ENCODE measurements around the gene RANBP3.

Gene RANBP3

DNA sequence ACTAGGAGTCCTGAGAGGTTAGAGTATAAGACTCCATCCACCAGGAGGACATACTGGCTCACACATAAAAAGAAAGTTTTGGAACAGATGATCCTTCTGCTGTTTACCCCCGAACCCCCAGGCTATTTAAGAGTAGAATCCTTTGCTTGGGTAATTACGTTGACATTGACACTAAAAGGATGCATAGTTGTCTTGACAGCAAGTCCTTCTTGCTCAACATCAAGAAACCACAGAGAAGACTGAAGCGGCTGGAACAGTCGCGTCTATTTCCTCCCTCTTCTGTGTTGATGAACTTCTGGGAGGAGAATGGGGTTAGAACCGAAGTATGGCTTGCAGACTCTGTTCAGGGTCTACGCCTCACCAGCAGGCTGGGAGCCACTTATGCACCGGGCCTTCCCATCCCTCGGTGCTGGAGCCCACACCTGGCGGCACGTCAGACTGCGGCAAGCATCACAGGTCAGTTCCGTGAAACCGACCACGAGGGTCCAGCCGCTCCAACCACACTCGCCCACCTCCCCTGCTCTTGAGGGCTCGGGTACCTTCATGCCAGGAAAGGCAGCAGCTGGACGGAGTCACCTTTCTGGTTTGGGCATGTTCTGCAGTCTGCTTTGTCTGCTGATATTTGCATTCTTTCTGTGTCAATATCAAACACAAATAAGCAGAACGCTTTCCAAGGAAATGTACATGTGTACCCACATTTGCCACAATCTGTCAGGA, 42.4 kb upstream of the RANBP3 start:
- no peak overlapping the region for H3K4me3 ChIP-seq (ENCODE audit: low read depth, low read length)
- H3K4me1 ChIP-seq (ENCODE audit: control insufficient read depth, insufficient read depth, low read length, unreplicated experiment): peaks cover 13% of the 10 kb centered on the region
- H2AFZ ChIP-seq (ENCODE audit: low read length, unreplicated experiment): no peak overlapping the region
- H3K79me2 ChIP-seq (ENCODE audit: control insufficient read depth, insufficient read depth, low read length, unreplicated experiment): no peaks in the 10 kb centered on the region
- no peaks in the 10 kb centered on the region for H3K27me3 ChIP-seq (ENCODE audit: insufficient read depth, low read length)
- no peaks in the 10 kb centered on the region for H3K36me3 ChIP-seq (ENCODE audit: insufficient read depth, low read length)
- no peak overlapping the region for H3K27ac ChIP-seq (ENCODE audit: low read depth, low read length)

DNA sequence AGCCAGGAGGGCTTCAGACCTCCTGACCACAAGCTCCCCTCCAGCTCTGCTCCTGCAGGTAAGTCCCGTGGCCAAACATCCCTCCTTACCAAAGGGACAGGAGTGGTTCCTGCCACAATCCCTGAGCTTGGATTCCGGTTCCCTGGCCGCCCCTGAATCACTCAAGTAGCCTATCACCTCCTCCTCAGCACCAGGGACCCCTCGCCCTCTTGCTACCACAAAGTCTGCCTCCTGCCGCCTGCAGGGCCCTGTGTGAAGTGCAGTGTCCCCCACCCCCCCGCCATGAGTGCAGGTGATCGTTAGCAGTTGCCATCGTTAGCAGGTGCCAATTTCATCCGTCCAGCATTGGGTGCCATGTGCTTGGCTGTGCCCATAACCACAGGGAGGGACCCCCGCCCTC, 40.8 kb upstream of the RANBP3 start:
- Histone ChIP-seq H2AFZ (ENCODE audit: low read length, unreplicated experiment) (no peak overlapping the region), H3K36me3 (ENCODE audit: insufficient read depth, low read length) (no peaks in the 10 kb centered on the region), H3K27me3 (ENCODE audit: insufficient read depth, low read length) (no peaks in the 10 kb centered on the region), H3K4me1 (ENCODE audit: control insufficient read depth, insufficient read depth, low read length, unreplicated experiment) (peaks cover 13% of the 10 kb centered on the region), H3K79me2 (ENCODE audit: control insufficient read depth, insufficient read depth, low read length, unreplicated experiment) (no peaks in the 10 kb centered on the region), H3K4me3 (ENCODE audit: low read depth, low read length) (no peak overlapping the region), H3K27ac (ENCODE audit: low read depth, low read length) (no peak overlapping the region)

DNA sequence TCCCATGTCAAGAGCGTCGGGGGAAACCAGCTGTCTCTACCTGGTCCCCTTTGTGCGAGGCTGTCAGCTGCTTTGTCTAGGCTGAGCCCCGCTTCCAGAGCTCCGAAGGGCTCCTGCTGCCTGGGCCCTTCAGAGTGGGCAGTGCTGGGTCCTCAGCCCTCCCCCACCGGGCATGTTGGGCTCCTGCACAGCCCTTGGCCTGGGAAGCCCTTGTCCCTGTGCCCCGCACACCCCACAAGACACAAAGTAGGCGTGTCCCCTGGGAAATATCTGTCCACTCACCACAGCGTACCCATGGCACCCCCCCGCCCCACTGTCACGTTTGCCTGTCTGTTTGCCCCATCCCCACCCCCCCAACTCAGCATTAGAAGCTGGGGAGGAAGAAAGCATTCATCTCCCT, 39.6 kb upstream of the RANBP3 start:
- no peaks in the 10 kb centered on the region for H3K79me2 ChIP-seq (ENCODE audit: control insufficient read depth, insufficient read depth, low read length, unreplicated experiment)
- peaks cover 2% of the 10 kb centered on the region for H3K4me1 ChIP-seq (ENCODE audit: control insufficient read depth, insufficient read depth, low read length, unreplicated experiment)

DNA sequence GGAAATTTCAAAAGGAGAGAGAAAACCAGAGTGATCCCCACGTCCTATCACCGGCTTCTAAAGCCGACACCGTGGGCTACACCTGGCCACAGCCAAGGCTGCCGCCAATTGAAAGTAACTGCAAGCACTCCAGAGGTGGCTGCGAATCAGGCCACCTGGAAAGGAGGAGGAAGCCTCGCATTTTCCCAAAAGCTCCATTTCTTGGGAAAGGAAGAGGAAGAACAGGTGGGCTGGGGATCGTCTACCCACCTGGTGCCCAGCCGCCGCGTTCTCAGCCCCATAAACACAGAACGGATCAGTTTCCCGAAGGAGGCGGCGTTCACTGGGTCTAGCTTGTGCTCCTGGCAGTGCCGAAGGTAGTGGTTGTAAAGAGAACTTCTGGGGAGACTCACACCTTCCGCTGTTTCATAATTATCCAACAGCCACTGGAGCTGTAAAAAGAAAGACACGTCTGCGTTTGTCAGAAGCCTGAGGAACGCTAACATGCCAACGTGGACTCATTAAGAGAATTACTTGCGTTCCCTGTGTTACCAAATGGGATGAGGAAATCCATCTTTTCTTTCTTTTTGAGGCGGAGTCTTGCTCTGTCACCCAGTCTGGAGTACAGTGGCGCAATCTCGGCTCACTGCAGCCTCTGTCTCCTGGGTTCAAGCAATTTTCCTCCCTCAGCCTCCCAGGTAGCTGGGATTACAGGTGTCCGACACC, 38.1 kb upstream of the RANBP3 start:
- Histone ChIP-seq H3K4me1 (ENCODE audit: control insufficient read depth, insufficient read depth, low read length, unreplicated experiment) (no peaks in the 10 kb centered on the region), H2AFZ (ENCODE audit: low read length, unreplicated experiment) (no peak overlapping the region), H3K27ac (ENCODE audit: low read depth, low read length) (no peak overlapping the region), H3K36me3 (ENCODE audit: insufficient read depth, low read length) (no peaks in the 10 kb centered on the region), H3K79me2 (ENCODE audit: control insufficient read depth, insufficient read depth, low read length, unreplicated experiment) (no peaks in the 10 kb centered on the region), H3K27me3 (ENCODE audit: insufficient read depth, low read length) (no peaks in the 10 kb centered on the region), H3K4me3 (ENCODE audit: low read depth, low read length) (no peak overlapping the region)

More for the DNA sequence above, 39.6 kb upstream of the RANBP3 start:
- no peak overlapping the region for H3K4me3 ChIP-seq (ENCODE audit: low read depth, low read length)
- no peaks in the 10 kb centered on the region for H3K36me3 ChIP-seq (ENCODE audit: insufficient read depth, low read length)
- no peaks in the 10 kb centered on the region for H3K27me3 ChIP-seq (ENCODE audit: insufficient read depth, low read length)
- H2AFZ ChIP-seq (ENCODE audit: low read length, unreplicated experiment): no peak overlapping the region
- no peak overlapping the region for H3K27ac ChIP-seq (ENCODE audit: low read depth, low read length)

DNA sequence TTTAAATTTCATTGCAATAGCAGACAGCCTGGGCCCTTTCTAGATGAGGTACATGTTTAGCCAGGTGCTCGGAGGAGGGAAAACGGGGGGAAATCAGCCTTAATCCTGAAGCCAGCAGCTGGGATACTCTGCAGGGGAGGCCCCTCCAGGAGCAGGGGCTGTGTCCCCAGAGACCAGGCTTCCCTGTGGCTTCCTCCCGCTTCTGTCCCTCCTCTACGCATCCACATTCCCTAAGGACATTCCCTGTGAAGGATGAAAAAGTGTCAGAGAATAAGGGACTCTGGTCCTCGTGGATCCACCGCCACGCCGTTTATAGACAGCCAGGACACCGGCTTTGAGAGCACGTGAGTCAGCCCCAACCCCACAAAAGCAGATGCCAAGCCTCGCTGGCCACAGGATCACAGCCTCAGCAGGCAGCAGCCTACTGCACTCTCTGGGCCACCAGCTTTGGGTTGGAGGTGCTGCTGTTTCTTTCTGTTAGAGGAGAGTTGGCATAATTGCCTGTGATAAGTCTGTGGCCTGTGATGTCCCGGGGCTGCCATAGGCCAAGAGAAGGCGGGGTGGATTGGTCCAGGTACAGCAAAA, 36.7 kb upstream of the RANBP3 start:
- H3K36me3 ChIP-seq (ENCODE audit: insufficient read depth, low read length): no peaks in the 10 kb centered on the region
- H3K4me1 ChIP-seq (ENCODE audit: control insufficient read depth, insufficient read depth, low read length, unreplicated experiment): no peaks in the 10 kb centered on the region
- H3K4me3 ChIP-seq (ENCODE audit: low read depth, low read length): no peak overlapping the region
- H2AFZ ChIP-seq (ENCODE audit: low read length, unreplicated experiment): no peak overlapping the region
- no peaks in the 10 kb centered on the region for H3K79me2 ChIP-seq (ENCODE audit: control insufficient read depth, insufficient read depth, low read length, unreplicated experiment)
- H3K27ac ChIP-seq (ENCODE audit: low read depth, low read length): no peak overlapping the region
- no peaks in the 10 kb centered on the region for H3K27me3 ChIP-seq (ENCODE audit: insufficient read depth, low read length)

DNA sequence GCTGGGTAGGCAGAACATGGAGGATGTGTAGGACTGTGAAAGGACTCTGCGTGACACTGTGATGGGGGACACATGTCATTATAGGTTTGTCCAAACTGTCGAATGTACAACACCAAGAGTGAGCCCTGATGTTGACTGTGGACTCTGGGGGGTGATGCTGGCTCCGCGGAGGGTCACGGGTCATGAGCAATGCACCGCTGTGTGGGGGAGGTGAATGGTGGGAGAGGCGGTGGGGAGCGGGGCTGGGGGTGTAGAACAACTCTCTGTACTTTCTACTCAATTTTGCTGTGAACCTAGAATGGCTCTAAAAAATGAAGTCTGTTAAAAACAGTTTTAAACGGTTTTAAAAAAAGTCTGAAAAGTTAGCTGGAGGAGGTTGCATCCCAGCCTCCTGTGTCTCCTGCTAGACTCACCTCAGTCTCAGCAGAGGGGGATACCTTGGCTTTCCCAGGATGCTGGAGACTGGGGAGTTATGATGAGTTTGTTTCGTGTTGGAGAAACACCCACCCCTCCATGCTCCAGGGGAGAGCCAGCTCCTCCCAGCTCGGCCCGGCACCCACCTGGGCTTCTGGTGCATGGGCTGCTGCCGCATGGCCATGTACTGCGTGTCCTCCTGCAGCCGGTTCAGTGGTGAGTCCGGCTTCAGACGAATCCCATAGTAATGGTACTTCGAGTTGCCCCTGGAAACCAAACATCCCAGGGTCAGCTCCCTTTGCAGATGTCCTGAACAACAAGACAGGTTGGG, 34.7 kb upstream of the RANBP3 start:
- H3K36me3 ChIP-seq (ENCODE audit: insufficient read depth, low read length): no peaks in the 10 kb centered on the region
- H3K4me1 ChIP-seq (ENCODE audit: control insufficient read depth, insufficient read depth, low read length, unreplicated experiment): no peaks in the 10 kb centered on the region
- H3K27me3 ChIP-seq (ENCODE audit: insufficient read depth, low read length): no peaks in the 10 kb centered on the region
- no peak overlapping the region for H2AFZ ChIP-seq (ENCODE audit: low read length, unreplicated experiment)
- no peaks in the 10 kb centered on the region for H3K79me2 ChIP-seq (ENCODE audit: control insufficient read depth, insufficient read depth, low read length, unreplicated experiment)
- no peak overlapping the region for H3K27ac ChIP-seq (ENCODE audit: low read depth, low read length)
- no peak overlapping the region for H3K4me3 ChIP-seq (ENCODE audit: low read depth, low read length)

DNA sequence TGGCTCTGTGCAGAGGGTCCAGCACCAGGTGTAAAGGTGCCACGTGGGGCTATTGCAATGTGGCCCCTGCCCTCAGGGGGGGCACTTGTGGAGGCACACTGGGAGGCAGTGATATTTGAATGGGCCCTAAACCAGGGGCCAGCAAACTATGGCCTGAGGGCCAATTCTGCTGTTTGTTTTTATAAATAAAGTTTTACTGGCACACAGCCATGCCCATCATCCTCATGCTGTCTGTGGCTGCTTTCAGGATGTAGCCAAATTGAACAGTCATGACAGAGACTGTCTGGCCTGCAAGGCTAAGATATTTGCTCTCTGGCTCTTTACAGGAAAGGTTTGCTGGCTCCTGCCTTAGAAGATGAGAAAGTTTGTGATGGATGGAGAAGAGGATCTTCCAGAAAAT, 33.9 kb upstream of the RANBP3 start:
- H3K79me2 ChIP-seq (ENCODE audit: control insufficient read depth, insufficient read depth, low read length, unreplicated experiment): no peaks in the 10 kb centered on the region
- H3K27me3 ChIP-seq (ENCODE audit: insufficient read depth, low read length): no peaks in the 10 kb centered on the region
- no peak overlapping the region for H3K4me3 ChIP-seq (ENCODE audit: low read depth, low read length)
- no peaks in the 10 kb centered on the region for H3K36me3 ChIP-seq (ENCODE audit: insufficient read depth, low read length)
- no peak overlapping the region for H2AFZ ChIP-seq (ENCODE audit: low read length, unreplicated experiment)
- H3K27ac ChIP-seq (ENCODE audit: low read depth, low read length): no peak overlapping the region
- H3K4me1 ChIP-seq (ENCODE audit: control insufficient read depth, insufficient read depth, low read length, unreplicated experiment): no peaks in the 10 kb centered on the region

DNA sequence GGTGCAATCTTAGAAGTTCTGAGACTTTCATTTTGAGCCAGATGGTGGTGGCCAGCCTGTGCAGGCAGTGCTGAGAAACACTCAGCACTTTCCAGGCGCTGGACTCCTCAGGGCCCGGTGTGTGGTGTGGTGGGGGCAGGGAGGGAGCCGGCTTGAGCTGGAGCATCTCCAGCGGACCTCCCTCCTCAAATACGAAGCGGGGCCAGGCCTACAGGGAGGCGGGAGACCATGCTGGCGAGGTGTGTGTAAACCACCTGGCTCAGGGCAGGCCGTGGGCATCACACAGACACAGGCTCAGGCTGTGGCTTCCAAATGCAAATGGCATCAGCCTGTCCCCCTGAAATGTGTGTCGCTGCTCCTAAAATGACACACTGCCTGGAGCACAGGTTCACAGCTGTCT, 33.3 kb upstream of the RANBP3 start:
- H3K27ac ChIP-seq (ENCODE audit: low read depth, low read length): no peak overlapping the region
- H3K27me3 ChIP-seq (ENCODE audit: insufficient read depth, low read length): no peaks in the 10 kb centered on the region
- H3K4me1 ChIP-seq (ENCODE audit: control insufficient read depth, insufficient read depth, low read length, unreplicated experiment): no peaks in the 10 kb centered on the region
- no peak overlapping the region for H3K4me3 ChIP-seq (ENCODE audit: low read depth, low read length)
- H2AFZ ChIP-seq (ENCODE audit: low read length, unreplicated experiment): no peak overlapping the region
- no peaks in the 10 kb centered on the region for H3K79me2 ChIP-seq (ENCODE audit: control insufficient read depth, insufficient read depth, low read length, unreplicated experiment)
- no peaks in the 10 kb centered on the region for H3K36me3 ChIP-seq (ENCODE audit: insufficient read depth, low read length)

DNA sequence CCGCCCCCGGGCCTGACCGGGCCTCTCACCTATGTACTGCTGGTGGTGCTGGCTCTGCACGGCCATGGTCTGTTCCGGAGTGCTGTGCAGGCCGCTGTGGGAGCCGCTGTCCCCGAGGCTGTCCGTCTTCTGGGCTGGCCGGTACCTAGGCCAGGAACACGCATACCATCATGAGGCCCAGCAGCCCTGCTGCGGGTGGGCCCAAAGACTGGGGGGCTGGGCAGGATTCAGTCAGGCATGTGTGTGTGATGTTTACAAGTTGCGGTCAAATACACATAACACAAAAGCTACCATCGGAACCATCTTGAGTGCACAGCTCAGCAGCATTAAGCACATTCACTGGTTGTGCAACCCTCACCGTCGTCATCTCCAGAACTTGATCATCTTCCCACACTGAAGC, 32.2 kb upstream of the RANBP3 start:
- Histone ChIP-seq H2AFZ (ENCODE audit: low read length, unreplicated experiment) (no peak overlapping the region), H3K4me3 (ENCODE audit: low read depth, low read length) (no peak overlapping the region), H3K27me3 (ENCODE audit: insufficient read depth, low read length) (no peaks in the 10 kb centered on the region), H3K27ac (ENCODE audit: low read depth, low read length) (no peak overlapping the region), H3K79me2 (ENCODE audit: control insufficient read depth, insufficient read depth, low read length, unreplicated experiment) (no peaks in the 10 kb centered on the region), H3K4me1 (ENCODE audit: control insufficient read depth, insufficient read depth, low read length, unreplicated experiment) (no peaks in the 10 kb centered on the region), H3K36me3 (ENCODE audit: insufficient read depth, low read length) (no peaks in the 10 kb centered on the region)

DNA sequence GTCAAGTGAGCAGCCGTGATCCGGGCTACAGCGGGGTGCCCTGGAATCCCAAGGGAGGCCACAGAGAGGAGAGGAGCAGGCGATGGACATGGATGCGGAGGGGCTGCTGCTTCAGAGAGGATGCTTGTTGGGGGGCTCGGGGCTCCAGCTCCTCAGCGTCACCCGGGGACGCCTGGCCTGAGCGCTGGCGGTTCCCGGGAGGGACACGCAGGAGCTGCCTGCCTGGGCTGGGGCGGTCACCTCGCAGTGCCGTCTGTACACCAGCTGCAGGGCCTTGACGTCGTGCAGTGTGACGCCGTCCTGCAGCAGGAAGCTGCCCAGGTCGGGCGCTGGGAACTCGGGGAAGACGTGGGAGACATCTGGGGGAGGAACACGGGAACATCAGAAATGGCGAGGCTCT, 29.9 kb upstream of the RANBP3 start:
- no peaks in the 10 kb centered on the region for H3K79me2 ChIP-seq (ENCODE audit: control insufficient read depth, insufficient read depth, low read length, unreplicated experiment)
- H2AFZ ChIP-seq (ENCODE audit: low read length, unreplicated experiment): no peak overlapping the region
- no peaks in the 10 kb centered on the region for H3K27me3 ChIP-seq (ENCODE audit: insufficient read depth, low read length)
- H3K27ac ChIP-seq (ENCODE audit: low read depth, low read length): no peak overlapping the region
- H3K4me3 ChIP-seq (ENCODE audit: low read depth, low read length): no peak overlapping the region
- H3K36me3 ChIP-seq (ENCODE audit: insufficient read depth, low read length): no peaks in the 10 kb centered on the region
- no peaks in the 10 kb centered on the region for H3K4me1 ChIP-seq (ENCODE audit: control insufficient read depth, insufficient read depth, low read length, unreplicated experiment)

Measured in ACC112 (cell line).